Forelimb muscle (tissue), 1 donor: ENCODE results near the gene WASL. TPM values are rescaled to one million over a fixed set of nuclear protein-coding genes. Genes with fewer than 3 reads are reported as not detected.

Source experiments
- DNase-seq: peaks from one replicate; pipeline ENCODE4 v3.0.0-alpha.2; 2013; ENCODE audit warnings: low read depth
- polyA plus RNA-seq: library from polyadenylated mRNA; unstranded; fragments of 120-200 nt; gene quantifications from one replicate; pipeline ENCODE4 v1.2.1, GENCODE V29; 2013; ENCODE audit not compliant: insufficient read length

The WASL gene
- polyA plus RNA-seq, 1 donor, result 29.9 TPM

GRCh38 chr7:123632808-123633207 is 116.0 kb downstream of the WASL start:
- no peak for DNase-seq

Other genes with a start within 250 kb of the WASL start
- gene IQUB, start 214.4 kb downstream of the WASL start, polyA plus RNA-seq, result 0.47 TPM
- gene NDUFA5, start 191.2 kb downstream of the WASL start, polyA plus RNA-seq, result 111 TPM
- gene ASB15, start 147.2 kb downstream of the WASL start, polyA plus RNA-seq, result 5.6 TPM
- gene LMOD2, start 93.1 kb downstream of the WASL start, polyA plus RNA-seq, result 326 TPM
- 0.05 TPM for gene HYAL4, start 96.2 kb upstream of the WASL start, polyA plus RNA-seq
- not detected for gene SPAM1, start 176.2 kb upstream of the WASL start, polyA plus RNA-seq